K562 (cell line): ENCODE measurements around the gene OTOGL. TPM values are rescaled to one million over a fixed set of nuclear protein-coding genes. Genes with fewer than 3 reads are reported as not detected.

Source experiments
- ATAC-seq: fragments of 200-7000 bp; cut with Tn5 transposase; 3 replicates; pipeline ENCODE4 v1.9.1; 2020; ENCODE audit warnings: moderate library complexity
- BruUV-seq: library from RNA; stranded (reverse); fragments of 400-500 nt; replicated peaks from 2 replicates; lab custom pipeline; 2021; lab: Mats Ljungman, UMichigan
- CTCF ChIA-PET: fragments of 300-600 bp; formaldehyde crosslinking; extraction: SDS; loops from one replicate; lab custom pipeline; 2021; ENCODE audit warnings: low intra/inter-chr PET ratio; lab: Yijun Ruan, JAX
- POLR2A ChIA-PET: fragments of 300-600, 350-650 bp; sonication (Branson Sonifier 250); formaldehyde crosslinking; extraction: SDS; loops from one replicate; lab custom pipeline; 2021; ENCODE audit warnings: antibody characterized with exemption, inconsistent platforms; lab: Yijun Ruan, JAX
- DNase-seq, 4 experiments: peaks; one replicate each; pipeline versions ENCODE4 v3.0.0 to v3.0.0-alpha.2; 2011 to 2018; ENCODE audit warnings: low spot score in 3 of 4, mixed read lengths in 3 of 4; ENCODE audit errors: extremely low read depth in 1 of 4
- FAIRE-seq: peaks from 2 replicates; lab custom pipeline; 2011; peaks lifted over from hg19 to GRCh38; lab: Jason Lieb, UNC
- H2AFZ ChIP-seq: 2 replicates; pipeline ENCODE4 v1.6.0; 2011; ENCODE audit warnings: low read depth, low read length, control low read depth, inconsistent platforms
- H3K27ac ChIP-seq: fragments of 200-600 bp; 3 replicates; pipeline ENCODE4 v1.8.0; 2011; ENCODE audit warnings: low read depth, mild to moderate bottlenecking, control low read depth, inconsistent platforms, low read length, moderate library complexity, mixed read lengths; ENCODE audit errors: extremely low read depth
- H3K27me3 ChIP-seq, 2 experiments: fragments of 300-600 bp in 1 of 2; 2 replicates in 1 of 2; 3 replicates in 1 of 2; pipeline versions ENCODE4 v1.6.0 to v1.8.0; 2011; ENCODE audit warnings: inconsistent platforms in 2 of 2, low read length in 2 of 2, mild to moderate bottlenecking in 1 of 2, mixed read lengths in 1 of 2, moderate library complexity in 1 of 2; ENCODE audit not compliant: control insufficient read depth in 2 of 2, insufficient read depth in 2 of 2
- H3K36me3 ChIP-seq: fragments of 300-600 bp; 3 replicates; pipeline ENCODE4 v1.8.0; 2011; ENCODE audit warnings: mild to moderate bottlenecking, low read length, inconsistent platforms; ENCODE audit not compliant: control insufficient read depth, insufficient read depth
- H3K4me1 ChIP-seq, 2 experiments: fragments of 200-600 bp in 1 of 2; replicated peaks in 1 of 2; 2 replicates in 1 of 2; 3 replicates in 1 of 2; pipeline versions ENCODE4 v1.5.1 to v1.8.0; 2011; ENCODE audit warnings: inconsistent platforms in 2 of 2, low read length in 2 of 2, mild to moderate bottlenecking in 1 of 2, mixed read lengths in 1 of 2, moderate library complexity in 1 of 2; ENCODE audit not compliant: control insufficient read depth in 2 of 2, insufficient read depth in 2 of 2
- H3K4me2 ChIP-seq: 2 replicates; pipeline ENCODE4 v1.6.1; 2011; ENCODE audit warnings: low read length, control low read depth, inconsistent platforms, mixed read lengths; ENCODE audit not compliant: insufficient read depth
- H3K4me3 ChIP-seq: fragments of 200-600 bp; sonication (generic), shearing (Covaris generic); 2 replicates; pipeline ENCODE4 v1.5.1; 2016; ENCODE audit warnings: control low read depth, inconsistent platforms
- H3K79me2 ChIP-seq: fragments of 200-600 bp; 3 replicates; pipeline ENCODE4 v1.8.0; 2011; ENCODE audit warnings: low read length, inconsistent platforms; ENCODE audit not compliant: control insufficient read depth, insufficient read depth
- H3K9ac ChIP-seq, 2 experiments: 2 replicates each; pipeline versions ENCODE4 v1.6.0 to v1.6.1; 2011; ENCODE audit warnings: low read depth in 2 of 2, low read length in 2 of 2, control low read depth in 1 of 2, inconsistent platforms in 1 of 2, mild to moderate bottlenecking in 1 of 2, mixed read lengths in 1 of 2; ENCODE audit not compliant: insufficient read depth in 1 of 2
- H3K9me1 ChIP-seq: one replicate; pipeline ENCODE4 v1.6.0; 2011; ENCODE audit warnings: inconsistent platforms, mild to moderate bottlenecking, low read length, moderate library complexity; ENCODE audit not compliant: control insufficient read depth, insufficient read depth
- H3K9me3 ChIP-seq: replicated peaks from 2 replicates; pipeline ENCODE4 v1.5.1; 2011; ENCODE audit warnings: low read depth, low read length, inconsistent platforms; ENCODE audit not compliant: control insufficient read depth, insufficient read depth
- H4K20me1 ChIP-seq: replicated peaks from 2 replicates; pipeline ENCODE4 v1.6.1; 2011; ENCODE audit warnings: low read length, inconsistent platforms, mixed read lengths; ENCODE audit not compliant: control insufficient read depth, insufficient read depth
- CCAR2 ChIP-seq: fragments of 200-400 bp; formaldehyde crosslinking; IDR thresholded peaks from 2 replicates; pipeline ENCODE4 v1.6.1; 2017; ENCODE audit warnings: mild to moderate bottlenecking, low read depth, low read length
- MEF2A ChIP-seq: IDR thresholded peaks from 2 replicates; pipeline ENCODE4 v1.6.1; 2011; ENCODE audit warnings: low read depth, mild to moderate bottlenecking, low read length, moderate library complexity; ENCODE audit not compliant: control insufficient read depth
- NRF1 ChIP-seq, 2 experiments: fragments of 450-650 bp; IDR thresholded peaks in 1 of 2; conservative IDR thresholded peaks in 1 of 2; 2 replicates each; pipeline ENCODE4 v1.6.1; 2014; ENCODE audit warnings: mild to moderate bottlenecking in 2 of 2
- ZKSCAN1 ChIP-seq: fragments of 150-350 bp; IDR thresholded peaks from 2 replicates; pipeline ENCODE4 v1.6.1; 2016; ENCODE audit warnings: low read depth, low read length
- ZNF143 ChIP-seq: sonication (generic); formaldehyde crosslinking; IDR thresholded peaks from 2 replicates; pipeline ENCODE4 v1.9.0; 2022; ENCODE audit warnings: mild to moderate bottlenecking, missing genetic modification reagents
- ZNF609 ChIP-seq: sonication (generic); formaldehyde crosslinking; IDR thresholded peaks from 2 replicates; pipeline ENCODE4 v1.8.1; 2023; ENCODE audit warnings: missing genetic modification reagents, mild to moderate bottlenecking, borderline replicate concordance
- ZZZ3 ChIP-seq: fragments of 450-650 bp; IDR thresholded peaks from 2 replicates; pipeline ENCODE4 v1.6.1; 2016; ENCODE audit warnings: antibody characterized with exemption, mild to moderate bottlenecking, moderate library complexity
- WGBS: fragments of 100-300 bp; shearing (Covaris generic); methylation state at CpG from one replicate; pipeline ENCODE4 v1.1.6; 2016; ENCODE audit warnings: low coverage, mixed read lengths; ENCODE audit not compliant: insufficient coverage; ENCODE audit errors: missing lambda C conversion rate; 5-methylcytosine and 5-hydroxymethylcytosine counted together
- in situ Hi-C: fragments of 300-500 bp; cut with MboI; formaldehyde crosslinking; loops from 4 replicates; pipeline ENCODE4 v1.15.0; 2018; ENCODE audit warnings: inconsistent platforms, mixed read lengths
- intact Hi-C: fragments of 100-400 bp; cut with micrococcal nuclease; formaldehyde crosslinking; loops from 2 replicates; pipeline ENCODE4 v1.14.2; 2022
- polyA plus RNA-seq, 8 experiments: library from polyadenylated mRNA; depleted of rRNA in 4 of 8; stranded (reverse) in 5 of 8; unstranded in 3 of 8; fragments of >200 nt; fragmentation: Nextera tagmentation in 2 of 8; fragmentation: Illumina TruSeq in 1 of 8; extraction: Ambion mirVana in 2 of 8; extraction: Trizol in 1 of 8; gene quantifications; 2 replicates each; pipeline versions ENCODE4 v1.2.1 to v1.2.3, GENCODE V29; 2011 to 2014; ENCODE audit warnings: inconsistent platforms in 1 of 8, missing spikeins in 1 of 8
- total RNA-seq, 7 experiments: library from RNA; depleted of rRNA in 6 of 7; stranded (reverse); fragments of >200 nt in 6 of 7; fragmentation: Illumina TruSeq in 2 of 7; extraction: Trizol in 2 of 7; gene quantifications; 2 replicates each; pipeline versions ENCODE4 v1.2.1 to v1.2.3, GENCODE V29; 2011 to 2021; ENCODE audit warnings: low replicate concordance in 1 of 7

The OTOGL gene
- total and polyA plus RNA-seq, 9 of the 15 experiments (the other 6 are each of a cell fraction or from before 2014, with no cell fraction given): 0.02 to 0.03 TPM; not detected in 7

DNA sequence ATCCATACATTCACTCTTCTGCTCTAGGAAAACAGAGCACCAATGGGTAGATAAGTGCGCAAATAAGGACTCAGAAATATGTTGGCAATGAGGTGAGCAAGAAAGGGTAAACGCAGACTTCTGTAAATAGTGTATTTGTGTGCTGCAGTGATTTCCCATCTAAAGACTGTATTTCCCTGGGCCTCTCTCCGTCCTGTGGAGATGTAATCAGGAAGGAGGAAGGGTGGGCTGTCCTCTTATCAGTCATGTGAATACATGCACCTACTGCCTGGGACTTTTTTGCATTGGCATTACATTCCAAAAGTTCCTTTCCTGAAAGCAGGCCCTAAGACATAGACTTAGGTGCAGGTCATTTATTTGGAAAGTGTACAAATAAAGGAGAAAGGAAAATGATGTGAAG is 114.5 kb downstream of the OTOGL start:
- H3K9ac ChIP-seq: no peak overlapping the region
- DNase-seq: no peak
- no peak overlapping the region for H3K4me3 ChIP-seq
- no TSS peak for BruUV-seq
- in situ Hi-C loops (no loop called here), intact Hi-C loops (no loop called here)
- H3K27ac ChIP-seq: no peak overlapping the region
- no peak for ATAC-seq
- H2AFZ ChIP-seq: no peak overlapping the region
- no peaks in the 10 kb centered on the region for H3K79me2 ChIP-seq
- no peaks in the 10 kb centered on the region for H3K36me3 ChIP-seq
- no peaks in the 10 kb centered on the region for H3K4me1 ChIP-seq
- no peaks in the 10 kb centered on the region for H3K27me3 ChIP-seq
- CTCF ChIA-PET: no interaction called here
- no peaks in the 10 kb centered on the region for H3K9me1 ChIP-seq
- POLR2A ChIA-PET: no interaction called here
- WGBS: 0% methylated on average over 3 of the region's 3 CpGs
- no peaks in the 10 kb centered on the region for H4K20me1 ChIP-seq
- H3K9me3 ChIP-seq: no peaks in the 10 kb centered on the region
- no peak for FAIRE-seq
- no peak overlapping the region for H3K4me2 ChIP-seq
- TF ChIP-seq CCAR2: no peak
- TF ChIP-seq ZNF609 (CRISPR knock-in tag): no peak
- TF ChIP-seq ZZZ3: no peak
- no peak for TF ChIP-seq NRF1 (conservative IDR thresholded peaks at IDR 0.05 in 1 of 2, IDR thresholded peaks at IDR 0.05 in 1 of 2)
- no peak for TF ChIP-seq ZNF143 (CRISPR knock-in tag)
- no peak for TF ChIP-seq MEF2A
- no peak for TF ChIP-seq ZKSCAN1
